GM19193 (cell line): ENCODE measurements around the gene AANAT.

Experiments
- POLR2A ChIP-seq: IDR thresholded peaks from 4 replicates; pipeline ENCODE4 v1.6.1; 2011; ENCODE audit not compliant: insufficient read depth, insufficient read length; ENCODE audit errors: extremely low read depth

Gene AANAT

DNA sequence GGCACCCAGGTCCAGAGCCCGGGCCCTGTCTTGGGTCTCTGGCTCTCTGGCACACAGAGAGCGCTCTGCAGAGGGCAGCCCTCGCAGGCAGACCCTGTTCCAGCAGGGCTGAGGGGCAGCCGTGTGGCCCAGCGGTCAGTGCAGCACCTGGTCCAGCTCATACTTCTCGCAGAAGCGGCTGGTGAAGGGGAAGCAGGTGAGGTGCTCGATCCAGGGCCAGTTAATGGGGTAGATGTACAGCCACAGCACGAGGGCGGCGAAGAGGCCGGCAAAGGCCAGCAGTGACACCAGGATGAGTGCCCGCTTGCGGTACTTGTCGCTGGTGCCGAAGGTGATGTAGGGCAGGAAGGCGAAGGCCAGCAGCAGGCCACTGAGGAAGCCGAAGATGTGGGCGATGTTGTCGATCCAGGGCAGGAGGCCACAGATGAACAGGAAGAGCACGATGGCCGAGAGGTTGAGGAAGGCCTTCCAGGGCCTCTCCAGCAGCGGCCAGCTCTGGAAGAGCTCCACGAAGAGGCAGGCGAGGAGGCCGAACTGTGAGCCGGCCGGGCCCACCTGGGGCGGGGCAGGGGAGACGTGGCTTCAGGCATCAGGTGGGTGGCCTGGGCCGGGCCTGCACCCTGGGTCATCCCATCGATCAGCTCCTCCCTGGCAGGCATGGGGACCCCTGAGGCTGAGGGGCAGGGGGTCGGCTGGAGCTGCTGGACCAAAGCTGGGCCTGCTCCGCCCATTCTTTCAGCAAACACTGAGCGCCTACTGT lies 4.3 kb downstream of the AANAT start:
- no peak for TF ChIP-seq POLR2A

DNA sequence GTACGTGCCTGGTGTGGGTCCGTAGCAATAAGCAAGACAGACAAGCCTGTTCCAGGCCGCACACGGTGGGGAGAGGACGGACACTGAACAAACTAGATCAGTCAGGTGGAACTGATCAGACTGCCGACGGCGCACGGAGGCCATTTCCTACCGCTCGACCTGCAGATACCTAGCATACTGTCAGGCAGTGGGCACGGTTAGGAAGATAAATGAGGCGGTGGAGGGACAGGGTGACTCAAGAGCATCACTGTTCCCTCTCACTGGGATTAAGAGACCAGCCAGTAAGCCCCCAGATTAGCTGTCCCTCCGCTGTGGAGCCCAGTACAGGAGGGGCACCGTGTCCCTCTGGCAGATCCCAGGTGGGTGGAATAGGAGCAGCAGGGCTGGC lies 4.8 kb downstream of the AANAT start:
- no peak for TF ChIP-seq POLR2A

DNA sequence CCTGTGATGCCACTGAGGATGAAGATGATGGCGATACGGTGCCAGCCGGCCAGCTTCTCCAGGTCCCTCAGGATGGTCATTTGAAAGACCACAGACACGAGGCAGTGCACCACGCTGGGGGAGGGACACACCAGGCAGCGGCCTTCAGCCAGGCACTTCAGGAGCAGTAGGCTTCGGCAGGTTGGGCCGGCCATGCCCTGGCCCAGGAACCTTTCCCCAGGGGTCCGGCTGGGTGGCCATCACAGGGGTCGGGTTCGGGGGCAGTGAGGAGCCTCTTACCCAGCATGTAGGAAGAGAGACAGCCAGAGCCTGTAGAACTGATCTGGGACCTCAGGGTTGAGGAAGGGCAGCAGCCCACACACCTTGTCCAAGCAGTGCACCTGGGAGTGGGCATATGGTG lies 5.3 kb downstream of the AANAT start:
- TF ChIP-seq POLR2A = no peak

- no peak for TF ChIP-seq POLR2A
Observed at GRCh38 chr17:76473541-76473985, 6.2 kb downstream of the AANAT start.

DNA sequence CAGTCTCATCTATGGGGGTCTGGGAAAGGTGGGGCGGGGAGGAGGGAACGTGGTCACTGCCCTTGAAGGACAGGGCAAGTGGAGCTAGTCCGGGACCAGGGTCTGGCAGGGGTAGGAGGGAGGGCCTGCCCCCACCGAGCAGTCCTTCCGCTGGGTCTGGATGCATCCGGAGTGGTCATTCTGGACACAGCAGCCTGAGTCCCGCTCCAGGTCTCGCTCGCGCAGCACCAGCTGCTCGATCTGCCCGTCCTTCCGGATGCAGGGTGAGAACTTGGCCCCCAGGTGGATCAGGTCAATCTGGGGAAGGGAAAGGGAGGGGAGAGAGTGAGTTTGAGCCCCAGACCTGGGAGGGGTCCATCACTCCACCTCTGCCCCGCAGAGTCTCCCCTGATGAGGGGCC lies 6.8 kb downstream of the AANAT start:
- no peak for TF ChIP-seq POLR2A

GRCh38 chr17:76474894-76475293 lies 7.5 kb downstream of the AANAT start:
- TF ChIP-seq POLR2A = no peak

DNA sequence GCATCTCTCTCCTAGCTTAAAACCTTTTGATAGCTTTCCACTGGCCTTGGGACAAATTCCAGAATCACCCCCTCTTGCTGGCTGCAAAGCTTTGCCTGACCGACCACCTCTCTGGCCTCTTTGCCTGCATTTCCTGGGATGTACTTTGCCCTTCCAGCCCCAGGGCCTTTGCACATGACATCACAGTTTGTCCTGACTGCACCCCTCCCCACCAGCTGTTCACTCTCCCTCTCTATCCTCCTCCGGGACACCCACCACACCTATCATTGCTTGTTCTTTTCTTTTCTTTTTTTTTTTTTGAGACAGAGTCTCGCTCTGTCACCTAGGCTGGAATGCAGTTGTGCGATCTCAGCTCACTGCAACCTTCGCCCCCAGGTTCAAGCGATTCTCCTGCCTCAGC lies 7.9 kb downstream of the AANAT start:
- TF ChIP-seq POLR2A = no peak

DNA sequence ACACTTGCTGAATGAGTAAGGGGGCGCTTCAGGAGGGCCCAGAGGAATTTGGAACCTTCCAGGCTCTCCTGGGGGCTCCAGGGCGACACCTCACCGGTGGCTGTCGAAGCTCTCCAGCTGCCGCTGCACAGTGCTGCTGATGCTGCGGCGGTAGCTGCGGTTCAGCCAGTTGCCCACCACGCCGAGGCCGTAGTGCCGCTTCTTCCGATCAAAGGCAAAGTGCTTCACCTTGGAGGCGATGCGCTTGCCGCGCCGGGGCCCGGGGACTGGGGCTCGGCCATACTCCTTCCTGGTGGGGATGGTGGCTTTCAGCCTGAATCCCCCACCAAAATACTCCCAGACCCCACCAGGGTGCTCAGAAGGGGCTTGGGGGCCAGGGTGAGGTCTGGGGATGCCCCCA lies 9.3 kb downstream of the AANAT start:
- TF ChIP-seq POLR2A = no peak

DNA sequence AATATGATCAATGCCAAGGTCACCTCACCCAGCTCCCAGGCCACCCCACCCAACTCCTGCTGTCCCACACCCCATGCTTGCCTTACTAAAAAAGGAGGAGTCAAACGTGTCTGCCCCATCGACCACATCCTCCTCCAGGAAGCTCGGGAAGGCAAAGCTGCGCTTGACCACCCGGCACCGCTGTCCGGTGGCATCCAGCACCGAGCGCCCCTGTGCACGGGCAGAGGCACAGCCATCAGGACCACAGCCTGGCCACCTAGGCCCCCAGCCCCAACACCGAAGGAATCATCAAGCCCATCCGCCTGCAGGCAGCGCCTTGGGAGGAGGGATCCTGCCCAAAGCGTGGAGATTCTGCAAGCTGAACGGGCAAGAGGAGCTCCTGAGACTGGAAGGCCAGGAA lies 10.2 kb downstream of the AANAT start:
- TF ChIP-seq POLR2A = no peak

DNA sequence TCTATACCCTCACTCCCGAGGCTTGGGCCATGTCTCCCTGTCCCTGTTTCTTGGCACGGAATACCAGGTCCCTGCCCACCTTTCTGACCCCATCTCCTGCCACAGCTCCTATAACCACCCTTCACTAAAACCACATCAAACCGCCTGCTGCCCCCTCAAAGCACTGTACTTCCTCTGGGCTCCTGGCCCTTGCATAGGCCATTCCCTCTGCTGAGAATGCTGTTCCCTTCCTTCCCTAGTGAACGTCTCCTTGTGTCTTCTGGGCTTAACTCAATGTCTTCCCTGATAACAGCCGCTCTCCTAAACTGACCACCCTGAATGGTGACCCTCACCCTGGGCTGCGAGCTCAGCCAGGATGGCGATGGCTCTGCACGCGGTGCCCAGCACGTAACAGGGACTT lies 10.7 kb downstream of the AANAT start:
- TF ChIP-seq POLR2A = no peak

GRCh38 chr17:76478730-76479514 lies 11.5 kb downstream of the AANAT start:
- TF ChIP-seq POLR2A = no peak

DNA sequence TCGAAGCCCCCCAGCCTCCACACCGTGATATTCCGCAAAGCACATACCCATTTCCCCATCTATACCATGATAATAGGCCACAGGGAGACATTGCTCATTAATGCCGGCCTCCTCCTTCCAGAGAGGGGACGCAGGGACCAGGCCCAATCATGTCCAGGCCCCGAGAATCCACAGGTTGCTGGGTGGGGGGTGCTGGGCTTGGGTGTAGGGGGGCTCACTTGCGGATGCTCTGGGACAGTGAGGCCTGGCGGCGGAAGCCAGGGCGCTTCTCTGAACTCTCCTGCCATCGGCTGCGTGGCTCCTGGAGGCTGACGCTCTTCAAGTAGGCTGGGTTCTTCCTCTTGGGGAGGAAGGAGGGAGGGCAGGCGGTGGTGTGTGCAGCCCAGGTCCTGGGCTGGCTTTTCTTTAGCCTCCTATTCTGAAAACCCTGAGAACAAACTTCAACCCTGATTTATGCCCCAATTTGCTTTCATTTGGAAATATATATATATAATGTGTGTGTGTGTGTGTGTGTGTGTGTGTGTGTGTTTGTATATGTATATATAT lies 12.2 kb downstream of the AANAT start:
- no peak for TF ChIP-seq POLR2A

- no peak for TF ChIP-seq POLR2A
Observed at GRCh38 chr17:76480632-76481031, 13.2 kb downstream of the AANAT start.

GRCh38 chr17:76481071-76481655 lies 13.8 kb downstream of the AANAT start:
- peak; percentile 46 for TF ChIP-seq POLR2A

DNA sequence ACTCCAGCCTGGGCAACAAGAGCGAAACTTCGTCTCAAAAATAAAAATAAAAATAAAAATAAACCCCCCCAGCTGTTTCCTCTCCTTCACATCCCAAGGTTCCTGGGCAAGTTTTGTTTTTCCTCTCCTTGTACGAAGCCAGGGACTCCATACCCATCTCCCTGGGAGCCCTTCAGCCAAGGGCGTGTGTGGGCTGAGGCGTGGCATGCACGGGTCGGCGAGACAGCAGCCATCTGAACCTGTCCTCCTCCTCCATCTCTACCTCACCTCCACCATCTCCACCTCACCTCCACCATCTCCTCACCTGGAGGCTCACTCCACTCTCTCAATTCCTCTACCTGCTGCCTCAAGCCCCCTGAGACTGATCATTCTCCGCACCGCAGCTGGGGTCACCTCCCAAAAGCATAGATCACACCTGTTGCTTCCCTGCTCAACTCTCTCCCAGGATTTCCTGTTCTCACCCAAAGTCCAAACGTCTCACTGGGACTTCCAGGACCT lies 16.9 kb downstream of the AANAT start:
- TF ChIP-seq POLR2A = no peak
